Fibroblast of the aortic adventitia (primary cell): ENCODE measurements around the gene TNK1. TPM values are rescaled to one million over a fixed set of nuclear protein-coding genes. Genes with fewer than 3 reads are reported as not detected.

Experiments used
- DNase-seq: peaks from one replicate; pipeline ENCODE4 v3.0.0-alpha.2; 2010; ENCODE audit warnings: low read depth
- H3K4me3 ChIP-seq: 2 replicates; pipeline ENCODE4 v1.5.1; 2011; ENCODE audit warnings: low read depth, mild to moderate bottlenecking, control low read depth, low read length, moderate library complexity
- CTCF ChIP-seq: IDR thresholded peaks from 2 replicates; pipeline ENCODE4 v1.5.1; 2011; ENCODE audit warnings: mild to moderate bottlenecking, low read length, control low read depth, inconsistent platforms; ENCODE audit not compliant: insufficient read depth
- total RNA-seq: library from RNA; depleted of rRNA; stranded (reverse); fragments of >200 nt; gene quantifications from 2 replicates; pipeline ENCODE4 v1.2.3, GENCODE V29; 2012; ENCODE audit warnings: low replicate concordance

TNK1 gene
- total RNA-seq, 1 donor: under 0.01 TPM

- DNase-seq: peak; percentile 30
- no peak overlapping the region for H3K4me3 ChIP-seq
- no peak for TF ChIP-seq CTCF
Observed at GRCh38 chr17:7413346-7413985, 32.6 kb downstream of the TNK1 start.

- no peak for TF ChIP-seq CTCF
- no peak for DNase-seq
- no peak overlapping the region for H3K4me3 ChIP-seq
Observed at GRCh38 chr17:7414837-7415236, 33.9 kb downstream of the TNK1 start.

- TF ChIP-seq CTCF: no peak
- no peak for DNase-seq
- H3K4me3 ChIP-seq: no peak overlapping the region
Observed at GRCh38 chr17:7415784-7416183, 34.9 kb downstream of the TNK1 start.

GRCh38 chr17:7416323-7416722 is 35.4 kb downstream of the TNK1 start:
- DNase-seq: no peak
- no peak overlapping the region for H3K4me3 ChIP-seq
- TF ChIP-seq CTCF: no peak

GRCh38 chr17:7417056-7417655 is 36.3 kb downstream of the TNK1 start:
- DNase-seq: no peak
- no peak overlapping the region for H3K4me3 ChIP-seq
- TF ChIP-seq CTCF: no peak

GRCh38 chr17:7418472-7419152 is 37.7 kb downstream of the TNK1 start:
- TF ChIP-seq CTCF: no peak
- no peak for DNase-seq
- H3K4me3 ChIP-seq: no peak overlapping the region
